A549 treated with Mapracorat at 1 μM for 4 hours (cell line): ENCODE data around the gene PDE6B. TPM values are rescaled to one million over a fixed set of nuclear protein-coding genes. Genes with fewer than 3 reads are reported as not detected.

ENCODE experiments used
- total RNA-seq: library from RNA; stranded (reverse); fragments of 200-300 nt; extraction: Qiagen RNA extraction; gene quantifications from 5 replicates; pipeline ENCODE4 v1.2.3, GENCODE V29; 2022

The PDE6B gene
- 0.22 TPM in 1 of 5 replicates, not detected in the others for total RNA-seq

DNA sequence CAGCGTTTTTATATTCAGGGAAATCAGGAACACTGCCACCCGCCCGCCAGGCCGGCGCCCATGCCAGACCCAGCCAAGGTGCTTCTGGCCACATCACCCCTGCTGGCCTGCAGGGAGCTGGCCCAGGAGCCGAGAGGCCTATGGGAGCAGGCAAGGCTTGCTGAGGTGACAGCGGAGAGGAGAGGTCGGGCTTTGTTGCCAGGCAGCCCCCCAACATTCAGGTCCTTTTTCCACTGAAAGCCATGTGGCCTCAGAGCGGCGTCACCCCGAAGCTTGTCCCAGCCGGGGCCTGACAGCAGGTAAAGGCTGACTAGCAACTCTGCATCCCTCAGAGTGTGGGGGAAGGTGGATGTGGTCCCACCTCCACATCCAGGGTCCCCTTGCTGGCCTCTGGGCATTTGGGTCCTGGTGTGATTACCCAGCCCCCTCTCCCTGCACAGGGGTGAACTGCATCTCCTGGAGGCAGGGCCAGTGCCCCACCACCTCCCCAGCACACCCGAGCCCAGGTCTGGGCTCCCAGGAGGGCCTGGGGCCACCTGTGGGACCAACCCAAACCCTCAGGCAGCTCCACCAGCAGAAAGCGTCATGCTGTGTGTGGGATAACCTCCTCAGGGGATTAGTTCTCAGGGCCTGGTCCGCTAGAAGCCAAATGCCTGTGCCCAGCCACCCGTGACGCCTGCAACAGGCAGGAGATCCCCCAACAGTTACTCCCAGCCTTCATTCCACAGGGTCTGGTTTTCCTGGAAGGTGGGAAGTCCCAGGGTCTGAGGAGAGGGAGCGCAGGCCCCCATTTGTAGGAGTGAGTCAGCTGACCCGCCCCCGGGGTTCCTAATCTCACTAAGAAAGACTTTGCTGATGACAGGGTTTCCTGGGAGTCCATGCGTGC is at the start of gene PDE6B:
Gene PDE6B (plus strand): TSS at position 869 of the 886 bp plus-strand sequence. CDS start 54 bp downstream, outside the sequence.

DNA sequence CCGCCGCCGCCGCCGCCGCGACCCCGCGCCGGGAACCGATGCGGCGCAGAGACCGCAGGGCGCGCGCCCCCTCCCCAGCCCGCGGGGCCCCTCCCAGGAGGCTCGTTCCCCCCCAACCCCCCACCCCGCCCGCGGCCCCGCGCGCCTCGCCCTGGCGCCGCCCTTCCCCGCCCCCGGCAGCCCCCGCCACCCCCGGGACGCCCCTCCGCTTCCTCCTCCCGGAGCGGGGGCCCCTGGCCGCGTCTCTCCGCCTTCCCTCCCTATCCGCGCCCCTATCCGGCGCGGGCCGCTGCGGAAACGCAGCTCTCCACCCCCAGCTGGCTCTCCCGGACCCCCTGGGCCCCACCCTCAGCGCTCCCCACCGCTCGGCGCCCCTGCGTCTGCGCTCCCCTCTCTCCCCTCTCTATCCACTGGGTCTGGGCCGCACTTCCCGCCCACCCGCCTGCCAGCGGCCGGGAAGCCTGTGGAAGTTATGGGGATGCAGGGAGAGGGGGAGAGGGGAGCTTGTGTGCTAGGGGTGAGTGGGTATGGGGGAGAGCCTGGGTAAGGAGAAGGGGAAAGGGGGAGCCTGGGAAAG is 49.0 kb upstream of the PDE6B start, which contains the start of gene TMEM271:
Gene TMEM271 (minus strand): TSS at position 51 of the 577 bp plus-strand sequence. CDS start 233 bp downstream, outside the sequence.

DNA sequence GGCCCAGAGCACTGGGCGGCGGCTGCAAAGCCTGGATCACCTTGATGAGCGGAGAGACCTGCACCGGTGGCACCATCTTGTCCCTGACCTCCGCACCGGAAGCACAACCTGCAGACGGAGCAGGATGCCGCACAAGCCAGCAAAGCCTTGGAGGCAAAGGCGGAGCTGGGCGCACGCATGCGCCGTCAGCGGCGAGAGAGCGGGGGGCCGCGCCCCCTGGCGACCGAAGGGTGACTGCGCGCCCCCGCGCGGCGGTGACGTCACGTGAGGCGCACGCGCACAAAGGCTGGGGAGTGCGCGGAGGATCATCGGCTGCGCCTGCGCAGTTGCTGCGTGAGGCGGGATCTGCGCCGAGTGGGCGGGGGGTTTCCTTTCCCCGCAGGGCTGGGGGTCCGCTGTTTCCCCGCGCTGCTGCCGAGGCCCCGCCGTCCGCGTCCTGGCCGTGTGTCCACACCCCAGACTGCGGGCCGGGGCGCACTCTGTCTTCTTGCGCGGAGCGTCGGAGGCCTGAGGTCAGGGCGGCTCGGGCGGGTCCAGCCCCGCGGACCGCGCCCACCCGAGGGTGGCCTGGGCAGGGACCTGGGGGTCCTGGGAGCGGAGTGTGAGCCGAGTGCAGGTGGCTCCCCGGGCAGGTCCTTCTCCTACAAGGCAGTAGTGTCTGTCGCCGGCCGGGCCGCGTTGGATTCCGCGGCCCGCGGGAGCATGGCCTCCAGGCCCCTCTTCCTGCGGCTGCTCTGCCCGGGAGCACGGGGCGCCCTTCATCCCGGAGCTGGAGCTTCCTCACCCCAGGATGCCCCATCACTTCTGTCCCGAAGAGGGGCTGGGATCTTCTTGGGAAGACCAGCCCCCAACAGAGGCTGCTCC is 49.0 kb downstream of the PDE6B start, which contains the start of the genes ATP5ME and MYL5:
Gene ATP5ME (minus strand): TSS at position 105 of the 864 bp plus-strand sequence. CDS start 29 bp downstream, at position 76.
Gene MYL5 (plus strand): TSS at position 371 of the 864 bp plus-strand sequence. CDS start 3,485 bp downstream, outside the sequence.

DNA sequence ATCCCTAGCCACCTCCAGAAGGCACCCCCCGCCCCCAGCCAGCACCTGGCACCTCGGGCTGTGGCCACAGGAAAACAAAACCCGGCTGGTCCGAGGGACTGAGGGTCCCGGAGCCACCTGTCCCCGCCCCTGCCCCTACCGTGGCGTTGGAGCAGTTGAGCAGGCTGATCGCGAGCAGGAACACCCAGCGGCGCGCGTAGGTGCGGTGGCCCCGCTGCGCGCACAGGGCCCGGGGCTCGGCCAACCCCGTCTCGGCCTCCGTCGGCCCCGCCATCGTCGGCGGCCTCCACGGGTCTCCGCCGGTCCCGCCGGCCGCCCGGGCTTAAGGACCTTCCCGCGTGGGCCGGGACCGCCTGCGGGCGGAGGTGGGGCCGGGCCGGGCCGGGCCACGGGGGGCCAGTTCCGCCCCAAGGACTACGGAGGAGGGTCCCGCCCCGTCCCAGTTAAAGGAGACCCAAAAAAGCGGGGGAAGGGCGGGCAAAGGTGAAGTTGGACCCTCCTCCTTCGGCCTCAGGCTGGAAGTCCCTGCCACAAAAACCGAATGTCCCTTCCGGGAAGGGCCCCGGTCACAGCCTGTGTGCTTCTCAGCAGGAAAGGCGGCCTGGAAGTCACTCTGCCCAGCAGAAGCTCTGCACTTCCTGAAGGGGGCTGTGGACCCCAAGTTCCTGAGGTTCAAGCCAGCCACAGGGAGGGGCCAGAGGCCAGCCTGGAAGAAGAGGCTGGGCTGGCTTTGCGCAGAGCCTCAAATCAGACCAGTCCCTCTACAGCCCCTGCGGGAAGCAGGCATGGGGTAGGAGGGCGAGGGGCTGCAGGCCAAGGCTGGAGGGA is 63.7 kb downstream of the PDE6B start, which contains the start of gene SLC49A3:
Gene SLC49A3 (minus strand): TSS at position 298 of the 828 bp plus-strand sequence. CDS start 24 bp downstream, at position 274.

DNA sequence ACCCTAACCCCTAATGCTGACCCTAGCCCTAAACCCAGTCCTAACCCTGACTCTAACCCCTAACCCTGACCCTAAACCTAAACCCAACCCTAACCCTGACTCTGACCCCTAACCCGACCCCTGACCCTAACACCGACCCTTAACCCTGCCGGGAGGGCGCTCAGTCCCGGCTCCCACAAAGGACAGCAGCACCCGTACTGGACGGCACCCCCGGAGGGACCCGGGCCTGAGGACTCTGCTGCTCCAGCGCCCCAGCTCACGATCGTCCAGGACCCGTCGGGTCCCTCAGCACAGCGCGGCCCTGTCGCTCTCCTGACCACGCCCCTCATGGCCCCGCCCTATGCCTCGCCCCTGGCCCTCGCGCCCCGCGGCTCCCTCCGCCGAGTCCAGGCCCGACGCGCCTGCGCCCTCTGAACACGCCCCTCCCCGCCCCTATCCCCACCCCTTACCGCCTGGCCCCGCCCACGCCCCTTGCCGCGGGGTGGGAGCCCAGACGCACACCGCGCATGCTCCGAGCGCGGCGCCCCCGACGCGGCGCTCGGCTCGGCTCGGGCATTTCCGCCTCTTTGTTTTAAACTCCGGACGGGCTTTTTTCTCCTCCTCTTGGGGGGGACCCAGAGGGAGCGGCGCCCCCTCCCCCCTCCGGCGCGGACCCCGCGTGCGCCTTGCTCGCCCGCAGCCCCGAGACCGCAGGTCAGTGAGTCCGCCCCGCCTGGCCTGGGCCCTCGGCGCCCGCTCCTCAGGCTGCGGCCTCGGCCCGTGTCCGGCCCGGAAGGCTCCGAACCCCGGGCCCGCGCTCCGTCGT is 80.1 kb downstream of the PDE6B start, which contains the start of gene PCGF3:
Gene PCGF3 (plus strand): TSS at position 555 of the 805 bp plus-strand sequence. CDS start 27,849 bp downstream, outside the sequence.

Other genes starting within 250 kb of the PDE6B start
- gene ZNF721, start 126.4 kb upstream of the PDE6B start, total RNA-seq = 11.0 to 16.2 TPM (median 13.1 TPM) in 5 replicates
- gene PIGG, start 126.4 kb upstream of the PDE6B start, total RNA-seq = 20.6 to 26.9 TPM (median 26.6 TPM) in 5 replicates
- gene TMEM271, start 49.3 kb upstream of the PDE6B start, total RNA-seq = not detected in 5 replicates
- 366 to 467 TPM (median 379 TPM) in 5 replicates for gene ATP5ME, start 48.7 kb downstream of the PDE6B start, total RNA-seq
- gene MYL5, start 49.0 kb downstream of the PDE6B start, total RNA-seq = 8.9 to 15.1 TPM (median 12.3 TPM) in 5 replicates
- gene SLC49A3, start 63.6 kb downstream of the PDE6B start, total RNA-seq = 0.07 to 0.31 TPM (median 0.20 TPM) in 5 replicates
- gene PCGF3, start 80.3 kb downstream of the PDE6B start, total RNA-seq = 16.1 to 22.4 TPM (median 19.1 TPM) in 5 replicates
- 0.28 to 0.79 TPM (median 0.64 TPM) in 5 replicates for gene CPLX1, start 200.6 kb downstream of the PDE6B start, total RNA-seq